Vagina (tissue), 2 donors: Measurements from ENCODE around the gene WWTR1. TPM values are rescaled to one million over a fixed set of nuclear protein-coding genes. Genes with fewer than 3 reads are reported as not detected.

Experiments used
- DNase-seq, 2 donors: peaks; one replicate each; pipeline ENCODE4 v3.0.0-alpha.2; 2017; ENCODE audit errors: extremely low spot score in 2 of 2
- H3K27ac ChIP-seq: fragments of 200-600 bp; sonication (generic); one replicate; pipeline ENCODE4 v1.5.1; 2019
- H3K27me3 ChIP-seq: fragments of 200-600 bp; sonication (generic); one replicate; pipeline ENCODE4 v1.5.1; 2019
- H3K36me3 ChIP-seq, 2 donors: fragments of 200-600 bp; sonication (generic); one replicate each; pipeline ENCODE4 v1.5.1; 2017 to 2019
- H3K4me1 ChIP-seq: fragments of 200-600 bp; sonication (generic); one replicate; pipeline ENCODE4 v1.5.1; 2019
- H3K4me3 ChIP-seq, 2 donors: fragments of 200-600 bp; sonication (generic); 1 replicate in 1 of 2; 2 replicates in 1 of 2; pipeline ENCODE4 v1.5.1; 2016 to 2019
- H3K9me3 ChIP-seq: fragments of 200-600 bp; sonication (generic); one replicate; pipeline ENCODE4 v1.5.1; 2019
- POLR2A ChIP-seq, 2 donors: fragments of 450-650 bp; IDR thresholded peaks; one replicate each; pipeline ENCODE4 v1.6.1; 2017; ENCODE audit warnings: antibody characterized with exemption in 2 of 2, mild to moderate bottlenecking in 2 of 2, moderate library complexity in 2 of 2
- POLR2AphosphoS5 ChIP-seq, 2 donors: sonication (generic); formaldehyde crosslinking; IDR thresholded peaks; one replicate each; pipeline ENCODE4 v1.9.0; 2017; ENCODE audit warnings: antibody characterized with exemption in 2 of 2, mild to moderate bottlenecking in 2 of 2, low read depth in 1 of 2; ENCODE audit not compliant: insufficient read depth in 1 of 2
- intact Hi-C: fragments of 100-400 bp; cut with DNase I; formaldehyde crosslinking; loops from one replicate; pipeline ENCODE4 v1.15.1; 2023
- total RNA-seq: library from RNA; depleted of rRNA; stranded (reverse); fragments of >200 nt; gene quantifications from one replicate; pipeline ENCODE4 v1.2.3, GENCODE V29; 2016
- TF ChIP-seq, protein P1 (sequence below), 3 experiments: fragments of 450-650 bp in 2 of 3; fragments of 200-600 bp in 1 of 3; sonication (generic) in 1 of 3; IDR thresholded peaks; one replicate each; pipeline ENCODE4 v1.5.1; 2017 to 2019; ENCODE audit warnings: antibody characterized with exemption in 3 of 3, mild to moderate bottlenecking in 2 of 3, moderate library complexity in 2 of 3

Gene WWTR1
- total RNA-seq, 1 donor from 2014 or later = 181 TPM

DNA sequence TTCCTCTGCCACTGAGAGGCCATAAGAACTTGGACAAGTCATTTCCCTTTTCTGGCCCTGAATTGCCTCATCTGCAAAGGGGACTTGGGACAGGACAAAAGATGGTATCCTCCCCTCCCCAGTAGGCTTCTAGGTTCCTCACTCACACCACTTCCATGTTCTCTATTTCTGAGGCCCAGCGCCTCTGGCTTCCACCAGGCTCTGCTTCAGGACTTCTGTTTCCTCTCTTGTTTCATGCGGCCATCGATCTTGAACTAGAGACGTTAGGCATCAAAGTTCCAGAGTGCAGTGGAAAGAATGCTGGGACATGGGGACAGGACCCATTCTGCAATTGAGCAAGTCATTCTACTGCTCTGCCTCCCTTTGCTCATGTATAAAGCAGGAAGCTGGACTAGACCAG is 181.6 kb downstream of the WWTR1 start:
- intact Hi-C loops = loop anchor here (10.0 kb wide), 1 partner anchor 81 kb away; no protein-coding TSS in a partner anchor

DNA sequence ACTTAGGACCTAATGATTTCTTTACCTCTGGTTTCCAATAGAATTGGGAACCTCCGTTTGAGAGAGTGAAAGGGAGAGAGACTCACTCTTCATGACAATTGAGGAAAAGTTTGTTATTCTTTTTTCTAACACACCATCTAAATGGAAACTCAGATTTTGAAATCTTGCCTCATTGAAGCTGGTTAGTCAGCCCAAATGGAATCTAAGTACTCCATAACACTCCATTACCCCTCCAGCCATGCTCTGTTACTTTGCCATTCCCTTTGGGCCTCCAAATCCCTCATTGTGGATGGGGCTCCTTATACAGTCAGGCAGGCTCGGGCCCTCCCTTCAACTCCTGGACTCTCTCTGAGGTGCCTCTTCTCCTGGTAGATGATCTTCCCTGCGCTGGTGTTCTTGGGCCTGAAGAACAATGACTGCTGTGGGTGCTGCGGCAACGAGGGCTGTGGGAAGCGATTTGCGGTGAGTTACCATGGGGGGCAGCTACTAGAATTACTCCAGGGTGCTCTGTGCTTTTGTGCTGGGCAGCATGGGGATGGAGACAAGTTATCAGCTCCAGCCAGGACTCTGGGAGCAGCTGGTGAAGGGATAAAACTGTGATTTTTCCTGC is 182.3 kb downstream of the WWTR1 start:
- intact Hi-C loops = loop anchor here (10.0 kb wide), 1 partner anchor 81 kb away; no protein-coding TSS in a partner anchor
- H3K4me3 ChIP-seq = no peak overlapping the region
- peak in 1 of 2 donors; percentile 70 for DNase-seq
- H3K27me3 ChIP-seq = no peaks in the 10 kb centered on the region
- no peaks in the 10 kb centered on the region for H3K36me3 ChIP-seq
- H3K9me3 ChIP-seq = no peaks in the 10 kb centered on the region
- H3K27ac ChIP-seq = no peak overlapping the region
- H3K4me1 ChIP-seq = peaks cover 18% of the 10 kb centered on the region
- TF ChIP-seq, protein P1, sequence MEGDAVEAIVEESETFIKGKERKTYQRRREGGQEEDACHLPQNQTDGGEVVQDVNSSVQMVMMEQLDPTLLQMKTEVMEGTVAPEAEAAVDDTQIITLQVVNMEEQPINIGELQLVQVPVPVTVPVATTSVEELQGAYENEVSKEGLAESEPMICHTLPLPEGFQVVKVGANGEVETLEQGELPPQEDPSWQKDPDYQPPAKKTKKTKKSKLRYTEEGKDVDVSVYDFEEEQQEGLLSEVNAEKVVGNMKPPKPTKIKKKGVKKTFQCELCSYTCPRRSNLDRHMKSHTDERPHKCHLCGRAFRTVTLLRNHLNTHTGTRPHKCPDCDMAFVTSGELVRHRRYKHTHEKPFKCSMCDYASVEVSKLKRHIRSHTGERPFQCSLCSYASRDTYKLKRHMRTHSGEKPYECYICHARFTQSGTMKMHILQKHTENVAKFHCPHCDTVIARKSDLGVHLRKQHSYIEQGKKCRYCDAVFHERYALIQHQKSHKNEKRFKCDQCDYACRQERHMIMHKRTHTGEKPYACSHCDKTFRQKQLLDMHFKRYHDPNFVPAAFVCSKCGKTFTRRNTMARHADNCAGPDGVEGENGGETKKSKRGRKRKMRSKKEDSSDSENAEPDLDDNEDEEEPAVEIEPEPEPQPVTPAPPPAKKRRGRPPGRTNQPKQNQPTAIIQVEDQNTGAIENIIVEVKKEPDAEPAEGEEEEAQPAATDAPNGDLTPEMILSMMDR (IDR thresholded peaks at IDR 0.05) = no peak
- TF ChIP-seq POLR2A (IDR thresholded peaks at IDR 0.05) (no peak), POLR2AphosphoS5 (IDR thresholded peaks at IDR 0.05; ENCODE audit: insufficient read depth in 1 of 2, low read depth in 1 of 2) (no peak)

More for the DNA sequence above, 181.6 kb downstream of the WWTR1 start:
- Histone ChIP-seq H3K9me3 (no peaks in the 10 kb centered on the region), H3K27ac (no peak overlapping the region), H3K36me3 (no peaks in the 10 kb centered on the region), H3K27me3 (no peaks in the 10 kb centered on the region), H3K4me3 (no peak overlapping the region), H3K4me1 (peaks cover 18% of the 10 kb centered on the region)
- peak in 1 of 2 donors; percentile 18 for DNase-seq
- TF ChIP-seq POLR2A (IDR thresholded peaks at IDR 0.05) = no peak
- TF ChIP-seq, protein P1 (IDR thresholded peaks at IDR 0.05) = no peak
- no peak for TF ChIP-seq POLR2AphosphoS5 (IDR thresholded peaks at IDR 0.05; ENCODE audit: insufficient read depth in 1 of 2, low read depth in 1 of 2)

DNA sequence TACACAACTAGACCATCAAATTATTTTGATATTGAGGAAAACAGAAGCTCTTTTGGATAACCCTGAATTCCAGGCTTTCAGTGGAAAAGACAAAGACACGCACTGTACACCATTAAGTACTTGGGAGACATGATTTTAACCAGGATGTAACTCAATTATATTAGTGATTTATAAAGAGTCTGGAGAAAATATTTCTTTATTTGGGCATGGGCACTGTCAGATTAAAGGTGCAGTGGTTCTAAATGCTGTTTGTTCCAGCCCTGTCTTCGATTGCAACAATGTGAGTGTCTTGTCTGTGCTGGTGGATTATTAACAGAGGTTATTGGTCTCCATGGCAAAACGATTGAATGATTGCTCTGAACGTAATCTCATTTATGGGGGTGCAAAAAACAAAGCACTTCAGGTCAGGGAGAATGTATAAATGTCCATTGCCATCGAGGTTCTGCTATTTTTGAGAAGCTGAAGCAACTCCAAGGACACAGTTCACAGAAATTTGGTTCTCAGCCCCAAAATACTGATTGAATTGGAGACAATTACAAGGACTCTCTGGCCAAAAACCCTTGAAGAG is 183.5 kb downstream of the WWTR1 start, which contains the start of gene TM4SF4:
TSS of gene TM4SF4 (plus strand) at position 448 of the 568 bp plus-strand sequence. CDS start 181 bp downstream, outside the sequence.
- Histone ChIP-seq H3K4me3 (no peak within 1 kb of the TSS), H3K27me3 (no peaks in the 10 kb centered on the region), H3K27ac (no peak within 1 kb of the TSS), H3K4me1 (peaks cover 18% of the 10 kb centered on the region), H3K9me3 (no peaks in the 10 kb centered on the region), H3K36me3 (no peaks in the 10 kb centered on the region)
- intact Hi-C loops = loop anchor here (10.0 kb wide), 1 partner anchor 80 kb away; no protein-coding TSS in a partner anchor
- TF ChIP-seq, protein P1 (IDR thresholded peaks at IDR 0.05) = no peak
- no peak for TF ChIP-seq POLR2A (IDR thresholded peaks at IDR 0.05)
- TF ChIP-seq POLR2AphosphoS5 (IDR thresholded peaks at IDR 0.05; ENCODE audit: insufficient read depth in 1 of 2, low read depth in 1 of 2) = no peak
- DNase-seq = peak in 1 of 2 donors; percentile 10

DNA sequence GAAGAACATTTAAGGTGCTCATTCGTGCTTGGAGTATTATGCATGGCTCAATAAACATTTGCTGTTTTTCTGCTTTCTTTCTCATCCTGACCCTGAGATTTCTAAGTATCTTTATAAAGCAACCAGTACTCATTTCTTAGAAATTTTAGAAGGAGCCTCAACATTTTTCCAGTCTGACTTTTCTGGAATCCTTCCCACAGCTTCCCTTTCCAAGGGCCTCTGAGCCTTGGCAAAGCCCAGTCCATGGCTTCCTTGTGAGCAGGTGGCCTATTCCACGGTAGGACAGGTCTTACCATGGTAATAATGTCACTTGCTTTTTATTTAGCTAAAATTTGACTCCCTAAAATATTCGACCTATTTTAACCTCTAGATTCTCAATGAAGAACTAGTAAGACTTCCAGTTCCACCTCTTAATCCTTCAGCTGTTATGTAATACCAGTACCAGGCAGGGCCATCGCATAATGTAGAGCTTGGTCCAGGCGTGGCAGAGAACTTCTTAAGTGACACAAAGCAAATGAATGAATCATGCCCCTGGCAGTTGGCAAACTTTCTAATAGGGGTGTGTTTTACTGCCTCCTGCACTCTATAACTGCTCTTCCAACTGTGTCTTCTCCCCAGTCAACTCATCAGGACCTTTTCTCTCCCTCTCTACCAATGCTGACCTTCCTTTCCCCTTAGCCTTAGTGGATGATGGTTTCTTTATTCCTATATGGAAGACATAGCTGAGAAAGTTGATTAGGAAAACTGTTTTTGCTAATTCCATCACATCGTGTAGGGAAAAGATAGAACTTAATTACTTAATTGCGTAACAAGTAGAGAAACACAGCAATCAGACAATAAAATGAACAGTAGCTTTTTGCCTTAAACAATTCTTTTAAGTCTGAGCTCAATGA is 184.2 kb downstream of the WWTR1 start:
- Histone ChIP-seq H3K4me1 (peaks cover 18% of the 10 kb centered on the region), H3K9me3 (no peaks in the 10 kb centered on the region), H3K4me3 (no peak overlapping the region), H3K27ac (no peak overlapping the region), H3K27me3 (no peaks in the 10 kb centered on the region), H3K36me3 (no peaks in the 10 kb centered on the region)
- intact Hi-C loops = loop anchor here (10.0 kb wide), 1 partner anchor 79 kb away; no protein-coding TSS in a partner anchor
- DNase-seq = peak in 1 of 2 donors; percentile 77
- no peak for TF ChIP-seq POLR2A (IDR thresholded peaks at IDR 0.05)
- TF ChIP-seq POLR2AphosphoS5 (IDR thresholded peaks at IDR 0.05; ENCODE audit: insufficient read depth in 1 of 2, low read depth in 1 of 2) = peak in 1 of 2 donors; percentile 70
